Activated T-cell treated with anti-CD3 and anti-CD28 coated beads, Interleukin-2, amount 50 U/mL, for 1 hour (primary cell): ENCODE measurements around the gene KRT72.

Experiments
- DNase-seq: peaks from one replicate; pipeline ENCODE4 v3.0.0-alpha.2; 2020

Gene KRT72

GRCh38 chr12:52629281-52630007 is 28.2 kb upstream of the KRT72 start:
- DNase-seq = no peak

- DNase-seq = no peak
Observed at GRCh38 chr12:52628841-52629240, 27.6 kb upstream of the KRT72 start.

GRCh38 chr12:52628111-52628507 is 26.8 kb upstream of the KRT72 start:
- no peak for DNase-seq

GRCh38 chr12:52627395-52628110 is 26.3 kb upstream of the KRT72 start:
- no peak for DNase-seq

GRCh38 chr12:52622349-52622748 is 21.1 kb upstream of the KRT72 start:
- no peak for DNase-seq

GRCh38 chr12:52618866-52619265 is 17.6 kb upstream of the KRT72 start:
- DNase-seq = no peak

GRCh38 chr12:52618216-52618615 is 17.0 kb upstream of the KRT72 start, which contains the start of gene KRT73:
TSS of gene KRT73 (minus strand) at chr12:52618559. CDS start at chr12:52618524, 35 bp downstream.
- DNase-seq = no peak

GRCh38 chr12:52617403-52617785 is 16.1 kb upstream of the KRT72 start:
- no peak for DNase-seq

GRCh38 chr12:52616680-52617402 is 15.6 kb upstream of the KRT72 start:
- DNase-seq = no peak

- no peak for DNase-seq
Observed at GRCh38 chr12:52615912-52616311, 14.6 kb upstream of the KRT72 start.

GRCh38 chr12:52615208-52615868 is 14.1 kb upstream of the KRT72 start:
- no peak for DNase-seq

- no peak for DNase-seq
Observed at GRCh38 chr12:52614381-52615207, 13.3 kb upstream of the KRT72 start.

- DNase-seq = no peak
Observed at GRCh38 chr12:52613384-52614030, 12.2 kb upstream of the KRT72 start.

GRCh38 chr12:52612431-52613383 is 11.4 kb upstream of the KRT72 start:
- no peak for DNase-seq

- DNase-seq = no peak
Observed at GRCh38 chr12:52611080-52611468, 9.8 kb upstream of the KRT72 start.

GRCh38 chr12:52608826-52609630 is 7.8 kb upstream of the KRT72 start:
- DNase-seq = no peak

- DNase-seq = no peak
Observed at GRCh38 chr12:52608161-52608560, 6.9 kb upstream of the KRT72 start.

GRCh38 chr12:52607314-52607713 is 6.1 kb upstream of the KRT72 start:
- DNase-seq = no peak

- DNase-seq = no peak
Observed at GRCh38 chr12:52606581-52607218, 5.4 kb upstream of the KRT72 start.
